Measurements from ENCODE around the gene CXCR3.
"Not testable (repeated sequence)": the region's sequence is repeated elsewhere in the genome, so short reads cannot be mapped to it uniquely, and the experiment has no call there.

The CXCR3 gene

GRCh38 chrX:71571390-71571789, 46.9 kb downstream of the CXCR3 start:
- not testable (repeated sequence) for H3K4me2 ChIP-seq (ENCODE audit: low read length); H3K27me3 ChIP-seq (ENCODE audit: insufficient read depth, low read length); DNase-seq; H3K18ac ChIP-seq (ENCODE audit: low read length); H2BK12ac ChIP-seq (ENCODE audit: low read length); H2BK120ac ChIP-seq (ENCODE audit: insufficient read depth, low read length, poor library complexity); H2AK5ac ChIP-seq (ENCODE audit: low read length); H3K79me2 ChIP-seq (ENCODE audit: control insufficient read depth, insufficient read depth, low read length, poor library complexity); H3K9me3 ChIP-seq (ENCODE audit: insufficient read depth, low read depth, low read length); H3K4me3 ChIP-seq (ENCODE audit: low read depth, low read length); H3K27ac ChIP-seq (ENCODE audit: low read depth, low read length); H3K23ac ChIP-seq (ENCODE audit: low read length); H4K12ac ChIP-seq (ENCODE audit: low read depth, low read length); H3K9ac ChIP-seq (ENCODE audit: low read length); H4K91ac ChIP-seq (ENCODE audit: low read depth, low read length); H3K79me1 ChIP-seq (ENCODE audit: low read length); H2BK5ac ChIP-seq (ENCODE audit: low read depth, low read length, poor library complexity); H3K4me1 ChIP-seq (ENCODE audit: control insufficient read depth in 1 of 2, insufficient read depth in 2 of 2, low read length in 2 of 2); H3K4ac ChIP-seq (ENCODE audit: low read depth, low read length); H2AFZ ChIP-seq (ENCODE audit: insufficient read depth, low read length, poor library complexity); H3K14ac ChIP-seq (ENCODE audit: low read length); H4K8ac ChIP-seq (ENCODE audit: low read depth, low read length)
- no CpG with 5 or more reads among the region's 8 CpGs for WGBS (ENCODE audit: extremely low coverage, insufficient coverage, insufficient read length)
- H3K36me3 ChIP-seq (ENCODE audit: control insufficient read depth in 1 of 2, insufficient read depth in 2 of 2, low read length in 2 of 2): peaks cover 28 to 30% of the 10 kb centered on the region in 2 experiments
